Left lung (tissue), 10 donors: Measurements from ENCODE around the gene CENPK. TPM values are rescaled to one million over a fixed set of nuclear protein-coding genes. Genes with fewer than 3 reads are reported as not detected.

Experiments
- ATAC-seq: fragments of 200-7000 bp; cut with Tn5 transposase; one replicate; pipeline ENCODE4 v1.9.1; 2020; ENCODE audit warnings: moderate library complexity
- DNase-seq, 4 donors: peaks; one replicate each; pipeline ENCODE4 v3.0.0-alpha.2; 2013 to 2020
- H3K27ac ChIP-seq, 2 donors: fragments of 200-600 bp; sonication (generic) in 1 of 2; one replicate each; pipeline versions ENCODE4 v1.5.0 to v1.8.0; 2020 to 2021
- H3K27me3 ChIP-seq, 2 donors: fragments of 200-600 bp; sonication (generic) in 1 of 2; one replicate each; pipeline versions ENCODE4 v1.5.0 to v1.8.0; 2020 to 2021
- H3K36me3 ChIP-seq, 2 donors: fragments of 200-600 bp; sonication (generic) in 1 of 2; one replicate each; pipeline versions ENCODE4 v1.5.0 to v1.8.0; 2020 to 2021
- H3K4me1 ChIP-seq, 2 donors: fragments of 200-600 bp; one replicate each; pipeline ENCODE4 v1.8.0; 2021
- H3K4me3 ChIP-seq, 2 donors: fragments of 200-600 bp; sonication (generic) in 1 of 2; one replicate each; pipeline versions ENCODE4 v1.5.0 to v1.8.0; 2020 to 2021; ENCODE audit warnings: mild to moderate bottlenecking in 1 of 2
- H3K9me3 ChIP-seq, 2 donors: fragments of 200-600 bp; sonication (generic) in 1 of 2; one replicate each; pipeline versions ENCODE4 v1.5.0 to v1.8.0; 2020 to 2021
- CTCF ChIP-seq, 2 donors: fragments of 200-600 bp; sonication (generic) in 1 of 2; IDR thresholded peaks; one replicate each; pipeline versions ENCODE4 v1.5.0 to v1.8.0; 2021; ENCODE audit warnings: antibody characterized with exemption in 2 of 2
- intact Hi-C, 2 donors: fragments of 100-400 bp; cut with DNase I; formaldehyde crosslinking; loops; one replicate each; pipeline versions ENCODE4 v1.11.2 to v1.14.2; 2022
- polyA plus RNA-seq, 6 donors: library from polyadenylated mRNA; unstranded; fragments of 120-200 nt; gene quantifications; one replicate each; pipeline ENCODE4 v1.2.1, GENCODE V29; 2013; ENCODE audit not compliant: insufficient read length in 6 of 6
- total RNA-seq, 2 donors: library from RNA; stranded (reverse); fragmentation: NEBNext Ultra II Directional; extraction: Animal tissue kit (Norgen Biotek cat#: 25700); gene quantifications; one replicate each; pipeline ENCODE4 v1.2.1, GENCODE V29; 2021
- donor health status: DM: no; HTN: yes; CAD: no.
- donor health status: DM: no; HTN: no; CAD: no.

CENPK gene
- total and polyA plus RNA-seq, 8 donors: 8.3 to 68.2 (median 48.4) TPM

GRCh38 chr5:65485405-65485804 lies 77.6 kb downstream of the CENPK start:
- no peak for TF ChIP-seq CTCF (IDR thresholded peaks at IDR 0.05)
- DNase-seq: peak in 1 of 4 donors; percentile 71
- intact Hi-C loops: loop anchor here in 1 of 2 donors (10.0 kb wide), 1 partner anchor 531 kb away; no protein-coding TSS in a partner anchor
- peaks cover 7 to 21% of the 10 kb centered on the region in 2 donors for H3K4me1 ChIP-seq
- no peak for ATAC-seq
- peaks cover 0 to 12% of the 10 kb centered on the region in 2 donors for H3K27me3 ChIP-seq
- no peak overlapping the region for H3K4me3 ChIP-seq
- H3K27ac ChIP-seq: no peak overlapping the region
- H3K36me3 ChIP-seq: no peaks in the 10 kb centered on the region
- no peaks in the 10 kb centered on the region for H3K9me3 ChIP-seq

GRCh38 chr5:65483546-65484346 lies 79.2 kb downstream of the CENPK start:
- peak overlapping the region; percentile 75 to 91 for H3K27ac ChIP-seq
- peaks cover 7 to 30% of the 10 kb centered on the region in 2 donors for H3K4me1 ChIP-seq
- ATAC-seq (peak; percentile 76), DNase-seq (peak in 2 of 4 donors; percentile 47 to 64)
- intact Hi-C loops: loop anchor here in 1 of 2 donors (5.0 to 10.0 kb wide), 2 partner anchors 529 to 676 kb away; no protein-coding TSS in a partner anchor
- peaks cover 0 to 14% of the 10 kb centered on the region in 2 donors for H3K27me3 ChIP-seq
- no peaks in the 10 kb centered on the region for H3K36me3 ChIP-seq
- peak; percentile 47 to 53 for TF ChIP-seq CTCF (IDR thresholded peaks at IDR 0.05)
- peak overlapping the region; percentile 42 to 46 for H3K4me3 ChIP-seq
- no peaks in the 10 kb centered on the region for H3K9me3 ChIP-seq

GRCh38 chr5:65482736-65483545 lies 80.0 kb downstream of the CENPK start:
- Histone ChIP-seq H3K4me1 (peaks cover 7 to 30% of the 10 kb centered on the region in 2 donors), H3K4me3 (peak overlapping the region; percentile 42 to 46), H3K27me3 (peaks cover 0 to 14% of the 10 kb centered on the region in 2 donors), H3K36me3 (no peaks in the 10 kb centered on the region), H3K27ac (peak overlapping the region; percentile 75 to 91), H3K9me3 (no peaks in the 10 kb centered on the region)
- no peak for TF ChIP-seq CTCF (IDR thresholded peaks at IDR 0.05)
- ATAC-seq (peak; percentile 72), DNase-seq (peak in 2 of 4 donors; percentile 61 to 75)
- intact Hi-C loops: loop anchor here in 1 of 2 donors (5.0 to 10.0 kb wide), 2 partner anchors 528 to 676 kb away; no protein-coding TSS in a partner anchor

DNA sequence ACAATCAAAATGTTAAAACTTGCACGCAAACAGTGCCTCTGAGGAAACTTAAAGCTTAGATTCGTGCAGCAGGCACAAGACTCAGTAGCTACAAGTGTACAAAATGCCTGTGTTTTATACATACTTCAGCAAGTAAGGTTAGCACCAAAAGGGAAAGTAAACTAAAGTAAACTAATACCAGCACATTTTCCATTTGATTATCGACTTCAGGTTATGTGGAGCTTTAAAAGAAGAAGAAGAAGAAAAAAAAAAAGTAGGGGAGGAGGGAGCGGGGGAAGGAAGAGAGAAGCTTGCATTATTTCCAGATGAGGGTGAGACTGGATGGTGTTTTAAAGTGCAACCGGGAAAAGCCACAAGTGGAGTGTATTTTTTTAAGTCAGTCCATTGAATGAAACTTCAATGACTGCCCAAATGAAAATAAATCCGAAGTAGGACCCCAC lies 80.7 kb downstream of the CENPK start:
- H3K36me3 ChIP-seq: no peaks in the 10 kb centered on the region
- DNase-seq (peak in 1 of 4 donors; percentile 46), ATAC-seq (peak; percentile 25)
- H3K27ac ChIP-seq: peak overlapping the region; percentile 75 to 91
- H3K9me3 ChIP-seq: no peaks in the 10 kb centered on the region
- H3K4me1 ChIP-seq: peaks cover 7 to 30% of the 10 kb centered on the region in 2 donors
- peaks cover 0 to 14% of the 10 kb centered on the region in 2 donors for H3K27me3 ChIP-seq
- TF ChIP-seq CTCF (IDR thresholded peaks at IDR 0.05): no peak
- intact Hi-C loops: loop anchor here in 1 of 2 donors (5.0 to 10.0 kb wide), 2 partner anchors 528 to 675 kb away; no protein-coding TSS in a partner anchor
- peak overlapping the region; percentile 42 to 46 for H3K4me3 ChIP-seq
